Putamen (tissue), 1 donor: ENCODE measurements around the gene OTUD5.
"Not testable (repeated sequence)": the region's sequence is repeated elsewhere in the genome, so short reads cannot be mapped to it uniquely, and the experiment has no call there.

Experiments used
- DNase-seq: peaks from one replicate; pipeline ENCODE4 v3.0.0-alpha.2; 2016; ENCODE audit warnings: low spot score

Gene OTUD5

DNA sequence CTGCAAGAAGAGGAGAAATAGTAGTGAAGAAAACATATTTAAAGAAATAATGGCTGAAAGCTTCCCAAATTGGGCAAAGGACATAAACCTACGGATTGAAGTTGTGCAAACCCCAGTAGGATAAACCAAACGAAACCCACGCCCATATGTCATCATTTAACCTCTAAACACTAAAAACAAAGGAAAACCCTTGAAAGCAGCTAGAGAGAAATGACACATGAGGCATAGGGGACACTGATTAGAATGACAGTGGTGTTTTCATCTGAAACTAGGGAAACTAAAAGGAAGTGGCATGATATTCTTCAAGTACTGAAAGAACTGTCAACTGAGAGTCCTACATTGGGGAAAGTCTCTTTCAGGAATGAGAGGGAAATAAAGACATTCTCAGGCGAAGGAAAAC is 80.5 kb downstream of the OTUD5 start:
- DNase-seq, result not testable (repeated sequence)
